HepG2 (cell line): ENCODE results near the gene RAP2C. TPM values are rescaled to one million over a fixed set of nuclear protein-coding genes. Genes with fewer than 3 reads are reported as not detected.

Source experiments
- ATAD3A ChIP-seq: sonication (generic); formaldehyde crosslinking; IDR thresholded peaks from 2 replicates; pipeline ENCODE4 v1.4.0; 2020; ENCODE audit warnings: missing genetic modification reagents
- FOXO1 ChIP-seq: sonication (generic); formaldehyde crosslinking; IDR thresholded peaks from 2 replicates; pipeline ENCODE4 v1.4.0; 2020; ENCODE audit warnings: missing genetic modification reagents
- HES4 ChIP-seq: sonication (generic); formaldehyde crosslinking; IDR thresholded peaks from 2 replicates; pipeline ENCODE4 v1.9.0; 2021; ENCODE audit warnings: mild to moderate bottlenecking, missing genetic modification reagents, borderline replicate concordance
- MTA3 ChIP-seq: sonication (generic); formaldehyde crosslinking; IDR thresholded peaks from 2 replicates; pipeline ENCODE4 v1.4.0; 2020; ENCODE audit warnings: missing genetic modification reagents
- PRPF4 ChIP-seq: fragments of 200-400 bp; formaldehyde crosslinking; IDR thresholded peaks from 2 replicates; pipeline ENCODE4 v1.6.1; 2016; ENCODE audit warnings: low read length, low read depth; ENCODE audit not compliant: poor library complexity, severe bottlenecking
- RBM39 ChIP-seq: fragments of 200-400 bp; formaldehyde crosslinking; IDR thresholded peaks from one replicate; pipeline ENCODE4 v1.6.1; 2018; ENCODE audit warnings: antibody characterized with exemption, mild to moderate bottlenecking, low read depth, low read length; ENCODE audit not compliant: poor library complexity, severe bottlenecking
- ZIK1 ChIP-seq: sonication (generic); formaldehyde crosslinking; IDR thresholded peaks from 2 replicates; pipeline ENCODE4 v1.5.0; 2020; ENCODE audit warnings: mild to moderate bottlenecking, low read depth, missing genetic modification reagents, borderline replicate concordance
- ZNF12 ChIP-seq: sonication (generic); formaldehyde crosslinking; IDR thresholded peaks from 2 replicates; pipeline ENCODE4 v1.5.0; 2020; ENCODE audit warnings: missing genetic modification reagents
- ZNF24 ChIP-seq: fragments of 450-650 bp; IDR thresholded peaks from 2 replicates; pipeline ENCODE4 v1.6.1; 2017; ENCODE audit warnings: antibody characterized with exemption, mild to moderate bottlenecking
- ZNF430 ChIP-seq: sonication (generic); formaldehyde crosslinking; IDR thresholded peaks from 2 replicates; pipeline ENCODE4 v1.9.0; 2021; ENCODE audit warnings: mild to moderate bottlenecking, missing genetic modification reagents
- ZNF549 ChIP-seq: sonication (generic); formaldehyde crosslinking; IDR thresholded peaks from 2 replicates; pipeline ENCODE4 v1.5.0; 2020; ENCODE audit warnings: missing genetic modification reagents
- ZNF781 ChIP-seq: sonication (generic); formaldehyde crosslinking; IDR thresholded peaks from 2 replicates; pipeline ENCODE4 v1.5.1; 2020; ENCODE audit warnings: borderline replicate concordance, mild to moderate bottlenecking, missing genetic modification reagents; ENCODE audit errors: not compliant biosample characterization
- polyA plus RNA-seq, 8 experiments: library from polyadenylated mRNA; depleted of rRNA in 3 of 8; stranded (reverse) in 7 of 8; unstranded in 1 of 8; fragments of >200 nt; fragmentation: Illumina TruSeq in 4 of 8; extraction: Trizol in 4 of 8; gene quantifications; 2 replicates each; pipeline versions ENCODE4 v1.2.1 to v1.2.3, GENCODE V29; 2011 to 2016; ENCODE audit warnings: low read depth in 4 of 8, missing spikeins in 1 of 8, mixed read lengths in 1 of 8; ENCODE audit not compliant: insufficient read depth in 1 of 8
- total RNA-seq, 5 experiments: library from RNA; depleted of rRNA; stranded (reverse); fragments of >200 nt; fragmentation: Illumina TruSeq; extraction: Trizol; gene quantifications; 2 replicates each; pipeline ENCODE4 v1.2.3, GENCODE V29; 2016; ENCODE audit warnings: low read depth in 1 of 5
- TF ChIP-seq, protein P1 (sequence below): sonication (generic); formaldehyde crosslinking; IDR thresholded peaks from 2 replicates; pipeline ENCODE4 v1.5.1; 2020; ENCODE audit warnings: mild to moderate bottlenecking, missing genetic modification reagents, borderline replicate concordance
- TF ChIP-seq, protein P2 (sequence below): sonication (generic); formaldehyde crosslinking; IDR thresholded peaks from 2 replicates; pipeline ENCODE4 v1.5.1; 2020; ENCODE audit warnings: missing genetic modification reagents, mild to moderate bottlenecking, borderline replicate concordance
- TF ChIP-seq, protein P3 (sequence below): IDR thresholded peaks from 2 replicates; pipeline ENCODE4 v1.6.1; 2016; ENCODE audit warnings: missing compliant biosample characterization, missing genetic modification reagents, borderline replicate concordance
- TF ChIP-seq, protein P4 (sequence below): sonication (generic); formaldehyde crosslinking; IDR thresholded peaks from 2 replicates; pipeline ENCODE4 v1.4.0; 2020; ENCODE audit warnings: missing genetic modification reagents

Gene RAP2C
- total and polyA plus RNA-seq, 2 of the 13 experiments (the other 11 are each of a cell fraction or from before 2014, with no cell fraction given), result 8.0 to 28.5 TPM

DNA sequence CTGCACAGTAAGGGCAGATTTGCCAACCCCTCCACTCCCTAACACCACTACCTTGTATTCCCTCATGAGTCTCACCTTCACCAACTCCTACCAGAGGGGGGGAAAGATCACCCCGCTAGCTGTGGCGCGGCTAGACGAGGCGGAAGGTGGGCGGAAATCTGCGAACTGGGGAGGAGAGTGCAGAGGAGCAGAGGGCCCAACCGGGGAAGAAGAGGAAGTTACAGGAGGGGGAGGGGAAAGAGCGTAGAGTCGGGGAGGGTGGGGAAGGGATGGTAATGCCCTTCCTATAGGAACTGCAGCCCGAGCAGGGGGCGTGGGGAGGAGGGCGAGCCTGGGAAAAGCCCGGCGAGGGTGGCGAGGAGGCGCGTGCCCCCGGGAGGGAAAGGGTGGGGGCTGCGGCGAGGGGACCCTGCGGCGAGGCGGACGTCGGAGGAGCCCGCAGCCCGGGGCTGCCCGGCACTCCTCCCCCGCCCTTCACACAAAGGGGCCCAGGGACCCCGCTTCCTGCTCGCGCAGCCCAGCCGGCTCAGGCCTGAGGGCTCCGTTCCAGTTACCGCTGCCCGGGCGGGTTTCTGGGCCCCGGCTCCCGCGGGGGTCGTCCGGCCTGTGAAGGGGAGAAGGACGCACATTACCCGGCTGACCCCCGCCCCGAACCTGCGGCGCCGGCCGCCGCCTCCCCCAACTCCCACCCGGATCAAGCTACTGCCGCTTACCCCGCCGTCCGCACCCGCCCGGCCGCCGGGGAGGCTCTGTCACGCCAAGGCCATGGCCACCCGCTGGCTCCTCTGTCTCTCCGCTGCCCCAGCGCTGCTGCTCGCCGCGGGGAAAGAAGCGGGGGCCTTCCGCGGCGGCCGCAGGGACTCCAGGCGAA is 1.8 kb downstream of the RAP2C start (continued):
- TF ChIP-seq, protein P1, sequence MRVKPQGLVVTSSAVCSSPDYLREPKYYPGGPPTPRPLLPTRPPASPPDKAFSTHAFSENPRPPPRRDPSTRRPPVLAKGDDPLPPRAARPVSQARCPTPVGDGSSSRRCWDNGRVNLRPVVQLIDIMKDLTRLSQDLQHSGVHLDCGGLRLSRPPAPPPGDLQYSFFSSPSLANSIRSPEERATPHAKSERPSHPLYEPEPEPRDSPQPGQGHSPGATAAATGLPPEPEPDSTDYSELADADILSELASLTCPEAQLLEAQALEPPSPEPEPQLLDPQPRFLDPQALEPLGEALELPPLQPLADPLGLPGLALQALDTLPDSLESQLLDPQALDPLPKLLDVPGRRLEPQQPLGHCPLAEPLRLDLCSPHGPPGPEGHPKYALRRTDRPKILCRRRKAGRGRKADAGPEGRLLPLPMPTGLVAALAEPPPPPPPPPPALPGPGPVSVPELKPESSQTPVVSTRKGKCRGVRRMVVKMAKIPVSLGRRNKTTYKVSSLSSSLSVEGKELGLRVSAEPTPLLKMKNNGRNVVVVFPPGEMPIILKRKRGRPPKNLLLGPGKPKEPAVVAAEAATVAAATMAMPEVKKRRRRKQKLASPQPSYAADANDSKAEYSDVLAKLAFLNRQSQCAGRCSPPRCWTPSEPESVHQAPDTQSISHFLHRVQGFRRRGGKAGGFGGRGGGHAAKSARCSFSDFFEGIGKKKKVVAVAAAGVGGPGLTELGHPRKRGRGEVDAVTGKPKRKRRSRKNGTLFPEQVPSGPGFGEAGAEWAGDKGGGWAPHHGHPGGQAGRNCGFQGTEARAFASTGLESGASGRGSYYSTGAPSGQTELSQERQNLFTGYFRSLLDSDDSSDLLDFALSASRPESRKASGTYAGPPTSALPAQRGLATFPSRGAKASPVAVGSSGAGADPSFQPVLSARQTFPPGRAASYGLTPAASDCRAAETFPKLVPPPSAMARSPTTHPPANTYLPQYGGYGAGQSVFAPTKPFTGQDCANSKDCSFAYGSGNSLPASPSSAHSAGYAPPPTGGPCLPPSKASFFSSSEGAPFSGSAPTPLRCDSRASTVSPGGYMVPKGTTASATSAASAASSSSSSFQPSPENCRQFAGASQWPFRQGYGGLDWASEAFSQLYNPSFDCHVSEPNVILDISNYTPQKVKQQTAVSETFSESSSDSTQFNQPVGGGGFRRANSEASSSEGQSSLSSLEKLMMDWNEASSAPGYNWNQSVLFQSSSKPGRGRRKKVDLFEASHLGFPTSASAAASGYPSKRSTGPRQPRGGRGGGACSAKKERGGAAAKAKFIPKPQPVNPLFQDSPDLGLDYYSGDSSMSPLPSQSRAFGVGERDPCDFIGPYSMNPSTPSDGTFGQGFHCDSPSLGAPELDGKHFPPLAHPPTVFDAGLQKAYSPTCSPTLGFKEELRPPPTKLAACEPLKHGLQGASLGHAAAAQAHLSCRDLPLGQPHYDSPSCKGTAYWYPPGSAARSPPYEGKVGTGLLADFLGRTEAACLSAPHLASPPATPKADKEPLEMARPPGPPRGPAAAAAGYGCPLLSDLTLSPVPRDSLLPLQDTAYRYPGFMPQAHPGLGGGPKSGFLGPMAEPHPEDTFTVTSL (CRISPR knock-in tag), result no peak
- TF ChIP-seq PRPF4 (no peak), ZNF12 (no peak), ZNF24 (no peak), ATAD3A (CRISPR knock-in tag) (no peak), MTA3 (CRISPR knock-in tag) (no peak), RBM39 (no peak), FOXO1 (CRISPR knock-in tag) (no peak), HES4 (CRISPR knock-in tag) (no peak), ZNF549 (CRISPR knock-in tag) (no peak), ZNF781 (CRISPR knock-in tag) (no peak), ZNF430 (CRISPR knock-in tag) (no peak), ZIK1 (CRISPR knock-in tag) (no peak)
- TF ChIP-seq, protein P2, sequence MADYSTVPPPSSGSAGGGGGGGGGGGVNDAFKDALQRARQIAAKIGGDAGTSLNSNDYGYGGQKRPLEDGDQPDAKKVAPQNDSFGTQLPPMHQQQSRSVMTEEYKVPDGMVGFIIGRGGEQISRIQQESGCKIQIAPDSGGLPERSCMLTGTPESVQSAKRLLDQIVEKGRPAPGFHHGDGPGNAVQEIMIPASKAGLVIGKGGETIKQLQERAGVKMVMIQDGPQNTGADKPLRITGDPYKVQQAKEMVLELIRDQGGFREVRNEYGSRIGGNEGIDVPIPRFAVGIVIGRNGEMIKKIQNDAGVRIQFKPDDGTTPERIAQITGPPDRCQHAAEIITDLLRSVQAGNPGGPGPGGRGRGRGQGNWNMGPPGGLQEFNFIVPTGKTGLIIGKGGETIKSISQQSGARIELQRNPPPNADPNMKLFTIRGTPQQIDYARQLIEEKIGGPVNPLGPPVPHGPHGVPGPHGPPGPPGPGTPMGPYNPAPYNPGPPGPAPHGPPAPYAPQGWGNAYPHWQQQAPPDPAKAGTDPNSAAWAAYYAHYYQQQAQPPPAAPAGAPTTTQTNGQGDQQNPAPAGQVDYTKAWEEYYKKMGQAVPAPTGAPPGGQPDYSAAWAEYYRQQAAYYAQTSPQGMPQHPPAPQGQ (CRISPR knock-in tag), result no peak
- TF ChIP-seq, protein P3, sequence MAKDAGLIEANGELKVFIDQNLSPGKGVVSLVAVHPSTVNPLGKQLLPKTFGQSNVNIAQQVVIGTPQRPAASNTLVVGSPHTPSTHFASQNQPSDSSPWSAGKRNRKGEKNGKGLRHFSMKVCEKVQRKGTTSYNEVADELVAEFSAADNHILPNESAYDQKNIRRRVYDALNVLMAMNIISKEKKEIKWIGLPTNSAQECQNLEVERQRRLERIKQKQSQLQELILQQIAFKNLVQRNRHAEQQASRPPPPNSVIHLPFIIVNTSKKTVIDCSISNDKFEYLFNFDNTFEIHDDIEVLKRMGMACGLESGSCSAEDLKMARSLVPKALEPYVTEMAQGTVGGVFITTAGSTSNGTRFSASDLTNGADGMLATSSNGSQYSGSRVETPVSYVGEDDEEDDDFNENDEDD, result peak; percentile 44; the same call in 1 of the 2 replicates
- TF ChIP-seq, protein P4, sequence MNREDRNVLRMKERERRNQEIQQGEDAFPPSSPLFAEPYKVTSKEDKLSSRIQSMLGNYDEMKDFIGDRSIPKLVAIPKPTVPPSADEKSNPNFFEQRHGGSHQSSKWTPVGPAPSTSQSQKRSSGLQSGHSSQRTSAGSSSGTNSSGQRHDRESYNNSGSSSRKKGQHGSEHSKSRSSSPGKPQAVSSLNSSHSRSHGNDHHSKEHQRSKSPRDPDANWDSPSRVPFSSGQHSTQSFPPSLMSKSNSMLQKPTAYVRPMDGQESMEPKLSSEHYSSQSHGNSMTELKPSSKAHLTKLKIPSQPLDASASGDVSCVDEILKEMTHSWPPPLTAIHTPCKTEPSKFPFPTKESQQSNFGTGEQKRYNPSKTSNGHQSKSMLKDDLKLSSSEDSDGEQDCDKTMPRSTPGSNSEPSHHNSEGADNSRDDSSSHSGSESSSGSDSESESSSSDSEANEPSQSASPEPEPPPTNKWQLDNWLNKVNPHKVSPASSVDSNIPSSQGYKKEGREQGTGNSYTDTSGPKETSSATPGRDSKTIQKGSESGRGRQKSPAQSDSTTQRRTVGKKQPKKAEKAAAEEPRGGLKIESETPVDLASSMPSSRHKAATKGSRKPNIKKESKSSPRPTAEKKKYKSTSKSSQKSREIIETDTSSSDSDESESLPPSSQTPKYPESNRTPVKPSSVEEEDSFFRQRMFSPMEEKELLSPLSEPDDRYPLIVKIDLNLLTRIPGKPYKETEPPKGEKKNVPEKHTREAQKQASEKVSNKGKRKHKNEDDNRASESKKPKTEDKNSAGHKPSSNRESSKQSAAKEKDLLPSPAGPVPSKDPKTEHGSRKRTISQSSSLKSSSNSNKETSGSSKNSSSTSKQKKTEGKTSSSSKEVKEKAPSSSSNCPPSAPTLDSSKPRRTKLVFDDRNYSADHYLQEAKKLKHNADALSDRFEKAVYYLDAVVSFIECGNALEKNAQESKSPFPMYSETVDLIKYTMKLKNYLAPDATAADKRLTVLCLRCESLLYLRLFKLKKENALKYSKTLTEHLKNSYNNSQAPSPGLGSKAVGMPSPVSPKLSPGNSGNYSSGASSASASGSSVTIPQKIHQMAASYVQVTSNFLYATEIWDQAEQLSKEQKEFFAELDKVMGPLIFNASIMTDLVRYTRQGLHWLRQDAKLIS (CRISPR knock-in tag), result no peak
